ENCODE data around the gene GRAMD1A. TPM values are rescaled to one million over a fixed set of nuclear protein-coding genes. Genes with fewer than 3 reads are reported as not detected.

Gene GRAMD1A
- total and polyA plus RNA-seq, 12 donors, result 19.5 to 49.4 (median 31.8) TPM

- 89 to 91% methylated on average over 29 of the region's 29 CpGs for WGBS, 2 donors
- Histone ChIP-seq H3K36me3 (no peaks in the 10 kb centered on the region), H3K27ac (no peak overlapping the region), H3K4me3 (no peak overlapping the region), H3K27me3 (peaks cover 0 to 7% (median 0%) of the 10 kb centered on the region in 7 donors), H3K4me1 (no peaks in the 10 kb centered on the region), H3K9me3 (no peaks in the 10 kb centered on the region)
- no peak for TF ChIP-seq CTCF (IDR thresholded peaks at IDR 0.05)
- intact Hi-C loops (cut with DNase I), result loop anchor here in 1 of 10 donors (10.0 kb wide), 1 partner anchor 74 kb away; the partner anchor contains the start of genes FXYD1 and LGI4
- DNase-seq (no peak), ATAC-seq (peak in 1 of 8 donors; percentile 58)
These were observed 60.2 kb downstream of the GRAMD1A start for GRCh38 chr19:35060160-35060855.

- WGBS, 2 donors, result 67 to 69% methylated on average over 7 of the region's 7 CpGs
- ATAC-seq (no peak), DNase-seq (no peak)
- Histone ChIP-seq H3K36me3 (no peaks in the 10 kb centered on the region), H3K27ac (no peak overlapping the region), H3K27me3 (peaks cover 0 to 3% (median 0%) of the 10 kb centered on the region in 7 donors), H3K4me1 (peaks cover 0 to under 1% (median 0%) of the 10 kb centered on the region in 9 donors), H3K4me3 (no peak overlapping the region), H3K9me3 (peaks cover 0 to 3% (median 0%) of the 10 kb centered on the region in 11 donors)
- TF ChIP-seq CTCF (IDR thresholded peaks at IDR 0.05), result no peak
- intact Hi-C loops (cut with DNase I), result loop anchor here in 1 of 10 donors (10.0 kb wide), 1 partner anchor 73 kb away; the partner anchor contains the start of genes FXYD1 and LGI4
These were observed 61.7 kb downstream of the GRAMD1A start for GRCh38 chr19:35061583-35062373.

- Histone ChIP-seq H3K36me3 (no peaks in the 10 kb centered on the region), H3K27ac (no peak overlapping the region), H3K4me1 (peaks cover 0 to 7% (median 0%) of the 10 kb centered on the region in 9 donors), H3K4me3 (no peak overlapping the region), H3K27me3 (no peaks in the 10 kb centered on the region), H3K9me3 (peaks cover 0 to 3% (median 0%) of the 10 kb centered on the region in 11 donors)
- 85 to 89% methylated on average over 7 of the region's 7 CpGs for WGBS, 2 donors
- DNase-seq, result no peak
- intact Hi-C loops (cut with DNase I), result loop anchor here in 1 of 10 donors (10.0 kb wide), 1 partner anchor 72 kb away; the partner anchor contains the start of genes FXYD1 and LGI4
- no peak for TF ChIP-seq CTCF (IDR thresholded peaks at IDR 0.05)
- ATAC-seq, result no peak
These were observed 62.8 kb downstream of the GRAMD1A start for GRCh38 chr19:35062942-35063341.

Data from heart right ventricle (tissue), 16 donors.